HL-60 (cell line): Measurements from ENCODE around the gene PRSS56.

Experiments
- DNase-seq, 2 experiments: peaks; one replicate each; pipeline ENCODE4 v3.0.0-alpha.2; 2010 to 2020; ENCODE audit warnings: low read depth in 1 of 2, low spot score in 1 of 2
- H3K27ac ChIP-seq: fragments of 250-450 bp; sonication (Bioruptor Pico); replicated peaks from 2 replicates; pipeline ENCODE4 v1.5.1; 2020; ENCODE audit warnings: mild to moderate bottlenecking, moderate library complexity
- H3K27me3 ChIP-seq: fragments of 250-450 bp; sonication (Bioruptor Pico); 2 replicates; pipeline ENCODE4 v1.5.1; 2021; ENCODE audit warnings: mild to moderate bottlenecking, moderate library complexity; ENCODE audit not compliant: insufficient read depth, poor library complexity, severe bottlenecking
- H3K4me3 ChIP-seq: replicated peaks from 2 replicates; pipeline ENCODE4 v1.5.1; 2011; ENCODE audit warnings: mild to moderate bottlenecking, control low read depth, low read length; ENCODE audit not compliant: insufficient read depth
- CTCF ChIP-seq: IDR thresholded peaks from one replicate; pipeline ENCODE4 v1.5.1; 2011; ENCODE audit warnings: low read length, control low read depth, inconsistent platforms; ENCODE audit not compliant: insufficient read depth
- GABPA ChIP-seq: IDR thresholded peaks from 2 replicates; pipeline ENCODE4 v1.6.1; 2012; ENCODE audit warnings: low read depth
- POLR2AphosphoS5 ChIP-seq: IDR thresholded peaks from 2 replicates; pipeline ENCODE4 v1.6.1; 2012; ENCODE audit warnings: low read depth
- REST ChIP-seq: IDR thresholded peaks from 2 replicates; pipeline ENCODE4 v1.6.1; 2012; ENCODE audit warnings: low read depth; ENCODE audit not compliant: insufficient replicate concordance
- SPI1 ChIP-seq: IDR thresholded peaks from 2 replicates; pipeline ENCODE4 v1.6.1; 2012; ENCODE audit warnings: low read depth, mild to moderate bottlenecking, borderline replicate concordance

Gene PRSS56

GRCh38 chr2:232574674-232575403 lies 54.7 kb downstream of the PRSS56 start:
- H3K27ac ChIP-seq = no peak overlapping the region
- no peak overlapping the region for H3K4me3 ChIP-seq
- TF ChIP-seq CTCF (no peak), REST (no peak), POLR2AphosphoS5 (no peak), SPI1 (no peak), GABPA (no peak)
- H3K27me3 ChIP-seq = no peaks in the 10 kb centered on the region
- DNase-seq = no peak
